Endodermal cell (in vitro differentiated cells): Measurements from ENCODE around the gene CORO1C. TPM values are rescaled to one million over a fixed set of nuclear protein-coding genes. Genes with fewer than 3 reads are reported as not detected.

ENCODE experiments used
- DNase-seq: peaks from one replicate; pipeline ENCODE4 v3.0.0-alpha.2; 2017
- H3K27ac ChIP-seq: 2 replicates; pipeline ENCODE4 v1.5.1; 2013; ENCODE audit warnings: mild to moderate bottlenecking, low read depth, low read length, moderate library complexity
- H3K27me3 ChIP-seq: 2 replicates; pipeline ENCODE4 v1.6.1; 2013; ENCODE audit warnings: mild to moderate bottlenecking, low read length, moderate library complexity; ENCODE audit not compliant: insufficient read depth, control insufficient read depth, poor library complexity, severe bottlenecking
- H3K36me3 ChIP-seq: 2 replicates; pipeline ENCODE4 v1.7.0; 2013; ENCODE audit warnings: mild to moderate bottlenecking, low read length, moderate library complexity; ENCODE audit not compliant: control insufficient read depth, insufficient read depth
- H3K4me1 ChIP-seq: one replicate; pipeline ENCODE4 v1.7.0; 2013; ENCODE audit warnings: low read length; ENCODE audit not compliant: control insufficient read depth, insufficient read depth
- H3K4me3 ChIP-seq: 2 replicates; pipeline ENCODE4 v1.5.1; 2013; ENCODE audit warnings: mild to moderate bottlenecking, low read length, moderate library complexity
- H3K9ac ChIP-seq: 2 replicates; pipeline ENCODE4 v1.6.1; 2013; ENCODE audit warnings: mild to moderate bottlenecking, low read length, moderate library complexity; ENCODE audit not compliant: poor library complexity, severe bottlenecking; ENCODE audit errors: extremely low read depth
- H3K9me3 ChIP-seq: 2 replicates; pipeline ENCODE4 v1.6.1; 2013; ENCODE audit warnings: mild to moderate bottlenecking, low read length, moderate library complexity; ENCODE audit not compliant: control insufficient read depth
- H3K27ac Mint-ChIP-seq: 2 replicates; pipeline ENCODE4 v1.8.0; 2020; ENCODE audit warnings: mixed read lengths
- H3K27me3 Mint-ChIP-seq: 2 replicates; pipeline ENCODE4 v1.8.0; 2021; ENCODE audit warnings: mild to moderate bottlenecking, mixed read lengths; ENCODE audit not compliant: insufficient read depth
- H3K36me3 Mint-ChIP-seq: 2 replicates; pipeline ENCODE4 v1.8.0; 2020; ENCODE audit warnings: low read depth, mixed read lengths
- H3K4me1 Mint-ChIP-seq: 2 replicates; pipeline ENCODE4 v1.8.0; 2020; ENCODE audit warnings: mixed read lengths
- H3K4me3 Mint-ChIP-seq: 2 replicates; pipeline ENCODE4 v1.8.0; 2020; ENCODE audit warnings: mild to moderate bottlenecking, moderate library complexity, mixed read lengths
- H3K9me3 Mint-ChIP-seq: 2 replicates; pipeline ENCODE4 v1.8.0; 2020; ENCODE audit warnings: mild to moderate bottlenecking, mixed read lengths
- CTCF ChIP-seq: fragments of 200-600 bp; sonication (generic); conservative IDR thresholded peaks from 2 replicates; pipeline ENCODE4 v1.5.0; 2021; ENCODE audit warnings: antibody characterized with exemption, mild to moderate bottlenecking
- WGBS, 2 experiments: methylation state at CpG; one replicate each; pipeline versions ENCODE4 v1.1.5 to v1.1.7; 2013; ENCODE audit warnings: missing lambda C conversion rate in 2 of 2, mixed read lengths in 1 of 2; ENCODE audit not compliant: insufficient coverage in 1 of 2, insufficient read length in 1 of 2; 5-methylcytosine and 5-hydroxymethylcytosine counted together
- total RNA-seq, 2 donors: library from RNA; stranded (reverse); fragmentation: NEBNext Ultra II Directional in 1 of 2; extraction: Animal tissue kit (Norgen Biotek cat#: 25700) in 1 of 2; gene quantifications; 2 replicates in 1 of 2; 3 replicates in 1 of 2; pipeline ENCODE4 v1.2.1, GENCODE V29; 2021

CORO1C gene
- total RNA-seq, 2 donors from 2014 or later, result 122 to 125 TPM

GRCh38 chr12:108744021-108744897, 12.9 kb upstream of the CORO1C start:
- Histone ChIP-seq H3K36me3 (no peaks in the 10 kb centered on the region), H3K9me3 (no peaks in the 10 kb centered on the region), H3K9ac (no peak overlapping the region), H3K4me1 (no peaks in the 10 kb centered on the region), H3K27me3 (no peaks in the 10 kb centered on the region), H3K4me3 (no peak overlapping the region), H3K27ac (no peak overlapping the region)
- no peak for TF ChIP-seq CTCF
- no peak overlapping the region for H3K4me3 Mint-ChIP-seq
- DNase-seq, result no peak
- no peaks in the 10 kb centered on the region for H3K27me3 Mint-ChIP-seq
- 80 to 89% methylated on average over 3 to 5 of the region's 5 CpGs for WGBS, 2 experiments
- H3K4me1 Mint-ChIP-seq, result peaks cover 4% of the 10 kb centered on the region
- H3K27ac Mint-ChIP-seq, result no peak overlapping the region
- H3K36me3 Mint-ChIP-seq, result no peaks in the 10 kb centered on the region
- peaks cover 3% of the 10 kb centered on the region for H3K9me3 Mint-ChIP-seq

GRCh38 chr12:108738170-108738569, 6.9 kb upstream of the CORO1C start:
- Mint-ChIP-seq H3K9me3 (peaks cover 2% of the 10 kb centered on the region), H3K4me3 (no peak overlapping the region), H3K27ac (no peak overlapping the region), H3K27me3 (no peaks in the 10 kb centered on the region), H3K36me3 (no peaks in the 10 kb centered on the region), H3K4me1 (peaks cover 4% of the 10 kb centered on the region)
- Histone ChIP-seq H3K36me3 (no peaks in the 10 kb centered on the region), H3K9me3 (no peaks in the 10 kb centered on the region), H3K27ac (no peak overlapping the region), H3K4me1 (no peaks in the 10 kb centered on the region), H3K4me3 (no peak overlapping the region), H3K9ac (no peak overlapping the region), H3K27me3 (no peaks in the 10 kb centered on the region)
- DNase-seq, result peak; percentile 5
- 87 to 92% methylated on average over 1 to 2 of the region's 2 CpGs for WGBS, 2 experiments
- TF ChIP-seq CTCF, result no peak

GRCh38 chr12:108735855-108736254, 4.5 kb upstream of the CORO1C start:
- Histone ChIP-seq H3K9ac (no peak overlapping the region), H3K4me3 (no peak overlapping the region), H3K27me3 (no peaks in the 10 kb centered on the region), H3K36me3 (no peaks in the 10 kb centered on the region), H3K27ac (no peak overlapping the region), H3K9me3 (no peaks in the 10 kb centered on the region), H3K4me1 (no peaks in the 10 kb centered on the region)
- Mint-ChIP-seq H3K9me3 (peaks cover 2% of the 10 kb centered on the region), H3K4me3 (no peak overlapping the region), H3K27me3 (no peaks in the 10 kb centered on the region), H3K27ac (no peak overlapping the region), H3K4me1 (peaks cover 6% of the 10 kb centered on the region), H3K36me3 (no peaks in the 10 kb centered on the region)
- WGBS, 2 experiments, result 88 to 92% methylated on average over 2 to 3 of the region's 3 CpGs
- TF ChIP-seq CTCF, result no peak
- no peak for DNase-seq
